Right atrium auricular region (tissue), 2 donors: ENCODE results near the gene EIF2D. TPM values are rescaled to one million over a fixed set of nuclear protein-coding genes. Genes with fewer than 3 reads are reported as not detected.
A peak's percentile ranks its signal among the peaks of the same experiment; 100 is the strongest.

ENCODE experiments used
- DNase-seq: peaks from one replicate; pipeline ENCODE4 v3.0.0-alpha.2; 2019; ENCODE audit warnings: low spot score
- H3K27ac ChIP-seq, 2 donors: fragments of 200-600 bp; sonication (generic); 1 replicate in 1 of 2; 2 replicates in 1 of 2; pipeline ENCODE4 v1.5.1; 2016 to 2019
- H3K27me3 ChIP-seq, 2 donors: fragments of 200-600 bp; sonication (generic); one replicate each; pipeline versions ENCODE4 v1.5.1 to v1.6.0; 2017 to 2019
- H3K36me3 ChIP-seq: fragments of 200-600 bp; sonication (generic); one replicate; pipeline ENCODE4 v1.5.1; 2016
- H3K4me1 ChIP-seq, 2 donors: fragments of 200-600 bp; sonication (generic); one replicate each; pipeline versions ENCODE4 v1.5.1 to v1.6.0; 2017 to 2019
- H3K4me3 ChIP-seq, 2 donors: fragments of 200-600 bp; sonication (generic); 1 replicate in 1 of 2; 2 replicates in 1 of 2; pipeline ENCODE4 v1.5.1; 2017 to 2019; ENCODE audit warnings: mild to moderate bottlenecking in 1 of 2, moderate library complexity in 1 of 2
- H3K9me3 ChIP-seq, 2 donors: fragments of 200-600 bp; sonication (generic); one replicate each; pipeline ENCODE4 v1.5.1; 2019
- total RNA-seq, 2 donors: library from RNA; depleted of rRNA; stranded (reverse); fragments of >200 nt; gene quantifications; one replicate each; pipeline ENCODE4 v1.1.0, GENCODE V29; 2016
- TF ChIP-seq, protein P1 (sequence below), 2 donors: fragments of 200-600 bp; sonication (generic); IDR thresholded peaks; one replicate each; pipeline ENCODE4 v1.5.1; 2019; ENCODE audit warnings: antibody characterized with exemption in 2 of 2

EIF2D gene
- total RNA-seq, 2 donors from 2014 or later = 21.7 to 30.4 TPM

DNA sequence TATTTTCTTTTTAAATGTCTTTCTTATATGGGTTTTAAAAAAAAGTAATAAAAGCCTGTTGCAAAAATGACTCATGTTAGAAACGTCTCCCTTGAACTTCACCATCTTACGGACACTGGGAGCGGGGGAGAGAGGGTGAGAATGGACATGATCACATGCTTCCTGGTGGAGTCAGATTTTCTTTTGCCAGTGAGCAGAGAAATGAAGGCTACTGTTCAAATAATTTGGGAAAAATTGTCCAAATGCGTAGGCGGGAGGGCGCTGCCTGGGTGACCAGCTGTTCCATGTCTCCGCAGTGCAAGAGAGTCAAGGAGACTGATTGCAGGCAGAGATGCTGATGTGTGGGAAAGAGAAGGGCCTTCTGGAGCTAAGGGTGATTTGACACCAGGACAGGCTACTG lies 23.1 kb downstream of the EIF2D start:
- peak overlapping the region in 1 of 2 donors; percentile 16 for H3K27ac ChIP-seq
- H3K4me3 ChIP-seq = no peak overlapping the region
- TF ChIP-seq, protein P1, sequence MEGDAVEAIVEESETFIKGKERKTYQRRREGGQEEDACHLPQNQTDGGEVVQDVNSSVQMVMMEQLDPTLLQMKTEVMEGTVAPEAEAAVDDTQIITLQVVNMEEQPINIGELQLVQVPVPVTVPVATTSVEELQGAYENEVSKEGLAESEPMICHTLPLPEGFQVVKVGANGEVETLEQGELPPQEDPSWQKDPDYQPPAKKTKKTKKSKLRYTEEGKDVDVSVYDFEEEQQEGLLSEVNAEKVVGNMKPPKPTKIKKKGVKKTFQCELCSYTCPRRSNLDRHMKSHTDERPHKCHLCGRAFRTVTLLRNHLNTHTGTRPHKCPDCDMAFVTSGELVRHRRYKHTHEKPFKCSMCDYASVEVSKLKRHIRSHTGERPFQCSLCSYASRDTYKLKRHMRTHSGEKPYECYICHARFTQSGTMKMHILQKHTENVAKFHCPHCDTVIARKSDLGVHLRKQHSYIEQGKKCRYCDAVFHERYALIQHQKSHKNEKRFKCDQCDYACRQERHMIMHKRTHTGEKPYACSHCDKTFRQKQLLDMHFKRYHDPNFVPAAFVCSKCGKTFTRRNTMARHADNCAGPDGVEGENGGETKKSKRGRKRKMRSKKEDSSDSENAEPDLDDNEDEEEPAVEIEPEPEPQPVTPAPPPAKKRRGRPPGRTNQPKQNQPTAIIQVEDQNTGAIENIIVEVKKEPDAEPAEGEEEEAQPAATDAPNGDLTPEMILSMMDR (IDR thresholded peaks at IDR 0.05) = no peak
- no peaks in the 10 kb centered on the region for H3K27me3 ChIP-seq
- DNase-seq = peak; percentile 66
- H3K4me1 ChIP-seq = peaks cover 0 to 1% of the 10 kb centered on the region in 2 donors
- H3K9me3 ChIP-seq = no peaks in the 10 kb centered on the region
- H3K36me3 ChIP-seq = peaks cover 69% of the 10 kb centered on the region

DNA sequence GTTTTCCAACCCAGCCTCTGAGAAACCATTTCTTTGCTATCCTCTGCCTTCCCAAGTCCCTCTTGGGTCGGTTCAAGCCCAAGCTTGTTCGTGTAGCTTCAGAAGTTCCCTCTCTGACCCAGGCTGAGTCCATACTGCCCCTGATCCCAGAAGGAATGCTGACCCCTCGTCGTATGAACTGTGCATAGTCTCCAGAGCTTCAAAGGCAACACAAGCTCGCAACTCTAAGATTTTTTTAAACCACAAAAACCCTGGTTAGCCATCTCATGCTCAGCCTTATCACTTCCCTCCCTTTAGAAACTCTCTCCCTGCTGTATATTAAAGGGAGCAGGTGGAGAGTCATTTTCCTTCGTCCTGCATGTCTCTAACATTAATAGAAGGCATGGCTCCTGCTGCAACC lies 23.8 kb downstream of the EIF2D start:
- TF ChIP-seq, protein P1 (IDR thresholded peaks at IDR 0.05) = no peak
- H3K27me3 ChIP-seq = no peaks in the 10 kb centered on the region
- no peak overlapping the region for H3K4me3 ChIP-seq
- no peak for DNase-seq
- peaks cover 62% of the 10 kb centered on the region for H3K36me3 ChIP-seq
- no peaks in the 10 kb centered on the region for H3K9me3 ChIP-seq
- peak overlapping the region in 1 of 2 donors; percentile 16 for H3K27ac ChIP-seq
- peaks cover 0 to 8% of the 10 kb centered on the region in 2 donors for H3K4me1 ChIP-seq

DNA sequence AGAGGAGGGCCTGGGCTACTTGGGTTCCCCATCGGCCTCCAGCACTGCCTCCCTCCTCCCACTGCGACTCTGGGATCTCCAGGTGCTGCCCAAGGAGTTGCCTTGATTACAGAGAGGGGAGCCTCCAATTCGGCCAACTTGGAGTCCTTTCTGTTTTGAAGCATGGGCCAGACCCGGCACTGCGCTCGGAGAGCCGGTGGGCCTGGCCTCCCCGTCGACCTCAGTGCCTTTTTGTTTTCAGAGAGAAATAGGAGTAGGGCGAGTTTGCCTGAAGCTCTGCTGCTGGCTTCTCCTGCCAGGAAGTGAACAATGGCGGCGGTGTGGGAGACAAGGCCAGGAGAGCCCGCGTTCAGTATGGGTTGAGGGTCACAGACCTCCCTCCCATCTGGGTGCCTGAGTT lies 24.4 kb downstream of the EIF2D start:
- no peak overlapping the region for H3K27ac ChIP-seq
- TF ChIP-seq, protein P1 (IDR thresholded peaks at IDR 0.05) = no peak
- H3K9me3 ChIP-seq = no peaks in the 10 kb centered on the region
- no peaks in the 10 kb centered on the region for H3K27me3 ChIP-seq
- H3K4me3 ChIP-seq = no peak overlapping the region
- peaks cover 0 to 13% of the 10 kb centered on the region in 2 donors for H3K4me1 ChIP-seq
- peaks cover 56% of the 10 kb centered on the region for H3K36me3 ChIP-seq
- DNase-seq = no peak

DNA sequence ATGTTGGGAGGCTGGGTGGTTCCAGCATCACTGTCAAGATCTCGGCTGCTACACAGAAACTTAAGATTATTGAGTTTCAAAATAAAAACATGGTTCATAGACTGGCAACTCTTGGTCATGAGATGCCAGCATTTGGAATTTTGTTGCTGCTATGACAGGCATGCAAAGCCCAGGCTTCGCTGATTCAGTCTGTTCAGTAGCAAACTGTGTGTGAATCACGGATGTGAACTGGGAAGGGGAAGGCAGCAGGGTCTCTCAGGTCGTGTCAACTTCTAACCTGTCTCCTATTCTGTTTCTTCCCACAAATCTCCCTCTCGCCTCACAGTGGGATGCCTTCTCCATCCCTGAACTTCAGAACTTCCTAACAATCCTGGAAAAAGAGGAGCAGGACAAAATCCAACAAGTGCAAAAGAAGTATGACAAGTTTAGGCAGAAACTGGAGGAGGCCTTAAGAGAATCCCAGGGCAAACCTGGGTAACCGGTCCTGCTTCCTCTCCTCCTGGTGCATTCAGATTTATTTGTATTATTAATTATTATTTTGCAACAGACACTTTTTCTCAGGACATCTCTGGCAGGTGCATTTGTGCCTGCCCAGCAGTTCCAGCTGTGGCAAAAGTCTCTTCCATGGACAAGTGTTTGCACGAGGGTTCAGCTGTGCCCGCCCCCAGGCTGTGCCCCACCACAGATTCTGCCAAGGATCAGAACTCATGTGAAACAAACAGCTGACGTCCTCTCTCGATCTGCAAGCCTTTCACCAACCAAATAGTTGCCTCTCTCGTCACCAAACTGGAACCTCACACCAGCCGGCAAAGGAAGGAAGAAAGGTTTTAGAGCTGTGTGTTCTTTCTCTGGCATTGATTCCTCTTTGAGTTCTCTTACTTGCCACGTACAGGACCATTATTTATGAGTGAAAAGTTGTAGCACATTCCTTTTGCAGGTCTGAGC lies 25.5 kb downstream of the EIF2D start:
- no peak overlapping the region for H3K27ac ChIP-seq
- DNase-seq = no peak
- no peak overlapping the region for H3K4me3 ChIP-seq
- TF ChIP-seq, protein P1 (IDR thresholded peaks at IDR 0.05) = no peak
- H3K4me1 ChIP-seq = peaks cover 0 to 13% of the 10 kb centered on the region in 2 donors
- H3K27me3 ChIP-seq = no peaks in the 10 kb centered on the region
- peaks cover 45% of the 10 kb centered on the region for H3K36me3 ChIP-seq
- no peaks in the 10 kb centered on the region for H3K9me3 ChIP-seq

DNA sequence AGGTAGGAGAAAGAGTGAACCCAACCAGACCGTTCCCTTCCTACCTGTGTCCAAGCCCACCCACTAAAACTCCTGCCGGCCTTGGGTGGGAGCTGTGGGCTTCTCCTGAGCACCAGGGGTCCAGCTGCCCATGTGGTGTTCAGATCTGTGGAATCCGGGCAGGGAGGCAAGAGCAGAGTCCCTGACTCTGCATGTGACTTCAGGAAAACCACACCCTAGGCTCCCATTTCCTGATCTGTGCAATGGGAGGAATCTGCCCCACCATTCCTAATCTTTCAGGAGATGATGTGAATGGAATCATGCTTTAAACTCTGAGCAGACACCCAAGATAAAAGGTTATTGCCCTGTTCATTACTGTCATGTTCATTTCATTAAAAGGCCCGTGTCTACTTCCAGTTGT lies 27.6 kb downstream of the EIF2D start:
- TF ChIP-seq, protein P1 (IDR thresholded peaks at IDR 0.05) = no peak
- no peaks in the 10 kb centered on the region for H3K9me3 ChIP-seq
- peaks cover 25% of the 10 kb centered on the region for H3K36me3 ChIP-seq
- H3K4me3 ChIP-seq = no peak overlapping the region
- no peak for DNase-seq
- H3K27ac ChIP-seq = no peak overlapping the region
- no peaks in the 10 kb centered on the region for H3K27me3 ChIP-seq
- peaks cover 0 to 16% of the 10 kb centered on the region in 2 donors for H3K4me1 ChIP-seq
